ENCODE results near the gene TMEM74B. TPM values are rescaled to one million over a fixed set of nuclear protein-coding genes. Genes with fewer than 3 reads are reported as not detected.
A peak's percentile ranks its signal among the peaks of the same experiment; 100 is the strongest.
"Not testable (repeated sequence)": the region's sequence is repeated elsewhere in the genome, so short reads cannot be mapped to it uniquely, and the experiment has no call there.

Gene TMEM74B
- total RNA-seq, 1 donor from 2014 or later, result 0.26 TPM

- no peak for DNase-seq (ENCODE audit: low read depth in 2 of 2)
These were observed 3.8 kb downstream of the TMEM74B start for GRCh38 chr20:1180949-1181348.

DNA sequence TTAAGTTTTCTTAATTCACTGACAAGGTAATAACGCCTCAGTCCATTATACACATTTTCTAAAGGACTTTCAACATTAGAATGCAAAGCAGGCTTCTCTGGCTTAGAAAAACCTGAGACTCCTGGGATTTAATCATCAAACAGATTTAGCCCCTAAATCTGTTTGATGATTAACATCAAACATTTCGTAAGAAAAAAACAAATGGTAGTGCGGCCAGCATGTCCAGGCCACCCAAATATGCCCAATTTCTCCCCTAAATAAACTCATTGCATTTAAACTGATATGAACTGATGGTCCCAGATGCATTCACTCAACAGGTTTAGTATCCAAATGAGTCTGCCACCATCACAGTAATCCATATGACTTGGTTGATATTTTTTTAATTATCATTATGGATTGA, 6.2 kb downstream of the TMEM74B start:
- DNase-seq (ENCODE audit: low read depth in 2 of 2), result no peak

DNA sequence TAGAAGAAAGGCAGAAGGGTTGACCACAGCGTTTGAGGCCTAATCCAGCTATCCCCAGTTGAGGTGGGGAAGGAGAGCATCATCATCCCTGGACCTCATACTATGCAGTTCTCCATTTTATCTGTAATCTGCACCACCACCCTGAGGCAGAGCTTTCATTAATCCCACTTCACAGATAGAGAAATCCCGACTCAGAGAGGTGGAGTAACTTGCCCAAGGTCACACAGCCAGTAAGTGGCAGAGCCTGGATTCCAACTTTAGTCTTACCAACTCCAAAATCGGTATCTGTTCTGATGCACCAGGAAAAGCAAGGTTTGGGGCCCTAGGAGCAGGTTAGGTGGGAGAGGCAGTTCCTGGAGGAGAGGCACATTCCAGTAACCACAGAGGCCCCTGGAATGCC, 6.7 kb downstream of the TMEM74B start:
- no peak for DNase-seq (ENCODE audit: low read depth in 2 of 2)

DNA sequence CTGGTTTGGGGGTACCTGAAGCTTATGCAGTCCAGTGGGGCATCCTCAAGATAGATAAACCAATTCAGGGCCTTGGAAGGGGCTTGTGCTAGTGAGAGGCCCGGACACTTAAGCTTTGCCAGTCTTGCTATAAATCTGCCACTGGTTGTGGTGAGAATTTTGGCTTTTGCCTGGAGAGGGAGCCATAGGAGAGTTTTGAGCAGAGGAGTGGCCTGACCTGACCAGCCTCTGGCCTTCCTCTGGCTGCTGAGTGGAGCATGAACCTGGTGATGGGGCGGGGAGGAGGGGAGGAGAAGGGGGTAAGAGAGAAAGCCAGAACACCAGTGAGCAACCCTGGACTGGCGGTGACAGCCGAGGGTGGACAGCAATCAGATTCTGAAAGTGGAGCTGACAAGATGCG, 7.1 kb downstream of the TMEM74B start:
- DNase-seq (ENCODE audit: low read depth in 2 of 2), result no peak

GRCh38 chr20:1174787-1175186, 10.0 kb downstream of the TMEM74B start:
- no peak for DNase-seq (ENCODE audit: low read depth in 2 of 2)

DNA sequence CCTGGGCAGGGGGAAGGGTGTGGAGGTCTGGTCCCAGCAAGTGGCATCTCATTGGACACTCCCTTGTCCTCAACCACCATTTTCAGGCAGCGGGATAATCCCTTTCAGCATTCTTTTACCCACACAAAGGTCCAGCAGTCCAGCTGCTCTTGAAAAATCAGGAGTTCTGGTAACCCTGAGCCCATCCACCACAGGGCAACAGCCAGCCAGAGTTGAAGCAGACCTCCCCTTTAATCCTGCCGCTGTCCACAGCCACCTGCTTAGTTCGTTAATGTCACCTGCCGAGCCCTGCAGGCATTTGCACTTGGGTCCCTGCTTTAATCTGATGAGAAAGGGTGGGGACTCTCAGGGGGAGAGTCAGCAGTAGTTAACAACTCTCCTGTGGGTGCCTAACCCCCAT, 11.1 kb downstream of the TMEM74B start:
- no peak for DNase-seq (ENCODE audit: low read depth in 2 of 2)

GRCh38 chr20:1171461-1172093, 13.2 kb downstream of the TMEM74B start:
- peak in 1 of 2 donors; percentile 56 for DNase-seq (ENCODE audit: low read depth in 2 of 2)

DNA sequence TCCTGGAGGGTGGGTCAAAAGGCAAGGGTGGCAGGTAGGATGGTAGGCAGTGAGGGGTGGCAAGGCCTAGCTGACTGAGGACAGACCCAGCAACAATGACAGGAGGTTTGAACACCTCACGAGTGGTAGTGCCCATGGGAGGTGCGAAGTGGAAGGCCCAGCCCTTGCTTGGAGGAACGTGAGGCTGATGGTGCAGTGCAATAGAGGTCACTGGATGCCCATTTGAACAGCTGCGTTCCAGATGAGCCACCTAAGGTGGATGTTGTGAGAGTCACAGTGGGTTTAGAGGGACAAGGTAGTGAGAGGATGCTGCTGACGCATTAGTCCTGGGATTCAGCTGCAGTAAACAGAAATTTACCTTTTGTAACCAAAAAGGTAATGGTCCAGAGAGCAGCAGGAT, 15.6 kb downstream of the TMEM74B start:
- no peak for DNase-seq (ENCODE audit: low read depth in 2 of 2)

- DNase-seq (ENCODE audit: low read depth in 2 of 2), result peak in 1 of 2 donors; percentile 36
These were observed 17.6 kb downstream of the TMEM74B start for GRCh38 chr20:1166948-1167720.

- DNase-seq (ENCODE audit: low read depth in 2 of 2), result no peak
These were observed 18.8 kb downstream of the TMEM74B start for GRCh38 chr20:1165941-1166340.

DNA sequence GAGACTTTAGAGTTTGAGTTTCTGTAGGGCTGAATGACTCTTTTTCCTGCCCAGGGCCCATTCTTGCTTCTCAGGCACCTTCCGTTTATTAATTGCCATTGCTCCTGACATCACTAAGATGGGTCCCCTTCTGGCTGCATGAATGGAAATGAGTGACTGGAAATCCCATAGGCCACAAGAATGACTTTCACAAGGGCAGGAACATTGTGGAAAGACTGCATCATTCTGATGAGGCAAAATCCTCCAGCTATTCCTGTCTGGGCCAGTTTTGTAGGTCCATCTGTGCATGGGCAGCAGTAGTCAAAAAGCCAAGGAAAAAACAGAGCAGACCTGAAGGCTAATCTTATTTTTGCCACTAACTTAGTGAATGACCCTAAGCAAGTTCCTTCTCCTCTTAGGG, 19.3 kb downstream of the TMEM74B start:
- no peak for DNase-seq (ENCODE audit: low read depth in 2 of 2)

DNA sequence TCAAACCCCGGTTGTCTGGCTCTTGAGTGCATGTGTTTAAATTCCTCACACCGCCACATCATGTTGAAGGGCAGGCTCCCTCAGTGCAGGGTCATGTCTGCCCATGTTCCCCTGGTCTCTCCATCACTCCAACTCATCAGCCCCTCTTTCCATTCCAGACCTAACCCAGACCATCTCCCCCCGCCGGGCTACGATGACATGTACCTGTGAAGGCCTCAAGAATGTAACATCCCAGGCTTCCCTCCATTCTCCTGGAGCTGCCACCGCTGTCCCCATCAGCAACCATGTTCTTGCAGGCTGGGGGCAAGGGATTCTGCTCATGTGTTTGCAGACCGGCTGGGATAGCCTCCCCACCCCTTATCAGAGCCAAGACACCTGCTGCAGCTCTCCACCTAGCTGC, 19.9 kb downstream of the TMEM74B start:
- no peak for DNase-seq (ENCODE audit: low read depth in 2 of 2)

GRCh38 chr20:1163653-1164052, 21.1 kb downstream of the TMEM74B start:
- DNase-seq (ENCODE audit: low read depth in 2 of 2), result no peak

DNA sequence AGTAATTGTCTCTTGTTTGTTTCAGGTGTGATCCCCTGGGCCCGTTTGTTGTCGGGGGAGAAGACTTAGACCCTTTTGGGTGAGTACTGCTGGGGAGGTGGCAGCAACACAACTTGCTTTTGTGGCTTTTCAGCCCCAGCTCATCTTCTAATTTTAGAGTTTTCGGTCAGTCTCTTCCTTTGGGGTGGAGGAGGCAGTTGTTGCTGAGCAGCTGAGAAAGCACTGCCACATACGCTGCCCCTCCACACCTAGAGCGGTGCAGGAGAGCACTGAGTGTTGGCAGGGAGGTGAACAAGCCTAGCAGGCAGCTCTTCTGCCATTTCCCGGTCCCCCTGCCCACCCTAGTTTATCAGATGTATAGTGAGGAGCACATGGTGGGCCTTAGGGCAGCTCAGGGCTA, 21.7 kb downstream of the TMEM74B start:
- no peak for DNase-seq (ENCODE audit: low read depth in 2 of 2)

GRCh38 chr20:1160991-1161390, 23.8 kb downstream of the TMEM74B start:
- DNase-seq (ENCODE audit: low read depth in 2 of 2), result no peak

DNA sequence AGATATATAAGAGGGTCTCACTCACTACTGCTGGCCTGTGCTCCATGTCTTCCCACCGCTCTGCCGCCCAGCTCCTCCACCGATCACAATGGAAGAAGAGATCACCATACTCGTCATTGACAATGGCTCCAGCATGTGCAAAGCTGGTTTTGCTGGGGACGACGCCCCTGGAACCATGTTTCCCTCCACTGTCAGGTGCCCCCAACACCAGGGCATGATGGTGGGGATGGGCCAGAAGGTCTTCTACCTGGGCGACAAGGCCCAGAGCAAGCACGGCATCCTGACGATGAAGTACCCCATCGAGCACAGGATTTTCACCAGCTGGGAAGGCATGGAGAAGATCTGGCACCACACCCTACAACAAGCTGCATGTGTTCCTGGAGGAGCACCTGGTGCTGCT, 24.3 kb downstream of the TMEM74B start:
- no peak for DNase-seq (ENCODE audit: low read depth in 2 of 2)

DNA sequence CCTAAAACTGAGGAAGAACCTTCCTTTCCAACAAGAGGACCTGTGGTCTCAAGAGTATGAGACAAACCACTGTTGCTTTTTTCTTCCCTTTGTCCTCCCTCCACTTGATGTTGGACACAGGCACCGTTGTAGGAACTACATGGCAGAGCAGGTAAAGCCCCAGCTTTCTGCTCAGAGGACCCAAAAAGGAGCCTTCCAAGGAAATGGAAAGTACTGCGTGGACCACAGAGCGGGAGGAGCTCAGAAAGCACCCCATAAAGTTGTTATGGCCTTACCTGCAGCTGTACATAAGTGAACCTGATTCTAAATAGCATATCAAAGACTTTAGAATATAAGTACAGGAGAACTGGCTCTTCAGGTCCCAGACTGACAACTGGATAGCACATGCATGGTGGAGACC, 29.4 kb downstream of the TMEM74B start:
- no peak for DNase-seq (ENCODE audit: low read depth in 2 of 2)

DNA sequence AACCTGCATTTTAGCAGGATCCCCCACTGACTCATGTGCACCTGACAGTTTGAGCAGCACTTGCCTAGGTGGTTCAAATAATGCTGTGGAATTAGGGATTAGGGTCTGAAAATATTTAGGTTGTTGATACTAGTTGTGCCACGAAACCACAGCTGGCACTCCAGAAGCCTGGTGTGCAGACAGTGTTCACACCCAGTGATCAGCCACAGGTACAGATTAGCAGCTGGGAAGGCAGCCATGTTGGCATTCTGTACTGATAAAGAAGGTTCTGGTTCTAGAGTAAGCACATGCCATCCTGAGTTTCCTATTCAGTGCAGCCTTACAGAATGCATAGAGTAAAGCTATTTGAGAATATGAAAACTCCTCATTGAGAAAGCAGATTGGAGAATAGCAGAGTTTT, 30.1 kb downstream of the TMEM74B start:
- DNase-seq (ENCODE audit: low read depth in 2 of 2), result no peak

GRCh38 chr20:1154226-1154625, 30.6 kb downstream of the TMEM74B start:
- no peak for DNase-seq (ENCODE audit: low read depth in 2 of 2)

DNA sequence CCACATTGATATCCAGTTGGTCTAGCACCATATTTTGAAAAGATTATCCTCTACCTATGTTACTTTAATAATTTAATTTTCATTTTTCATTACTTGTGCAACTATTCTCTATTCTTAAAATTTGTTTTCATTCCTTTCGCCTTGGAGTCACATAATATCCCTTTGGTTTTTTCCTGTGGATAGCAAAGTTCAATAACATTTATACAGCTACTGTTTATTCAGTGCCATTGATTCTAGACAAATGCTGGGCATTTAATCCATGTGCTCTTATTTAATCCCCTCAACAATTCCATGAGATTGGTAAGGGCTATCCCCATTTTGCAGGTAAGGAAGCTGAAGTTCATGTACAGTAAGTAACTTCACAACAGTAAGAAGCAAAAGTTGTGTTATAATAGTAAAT, 33.8 kb downstream of the TMEM74B start:
- no peak for DNase-seq (ENCODE audit: low read depth in 2 of 2)

DNA sequence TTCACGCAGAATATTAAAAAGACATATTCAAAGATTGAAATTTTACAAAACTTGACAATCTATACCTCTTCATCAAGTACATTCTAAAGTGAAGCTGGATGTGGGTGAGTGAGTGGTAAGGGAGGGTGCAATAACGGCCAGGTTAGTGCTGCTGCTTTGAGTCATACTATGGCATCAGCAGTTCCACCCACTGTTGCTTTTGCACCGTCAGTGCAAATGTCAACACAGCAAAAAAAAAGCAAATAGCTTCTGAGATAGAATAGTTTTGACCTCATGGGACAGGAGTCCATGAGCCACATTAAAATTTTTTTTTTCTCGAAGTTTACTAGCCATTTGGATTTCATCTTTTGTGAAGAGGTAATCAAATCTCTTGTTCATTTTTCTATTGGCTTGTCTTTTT, 34.6 kb downstream of the TMEM74B start:
- DNase-seq (ENCODE audit: low read depth in 2 of 2), result no peak

DNA sequence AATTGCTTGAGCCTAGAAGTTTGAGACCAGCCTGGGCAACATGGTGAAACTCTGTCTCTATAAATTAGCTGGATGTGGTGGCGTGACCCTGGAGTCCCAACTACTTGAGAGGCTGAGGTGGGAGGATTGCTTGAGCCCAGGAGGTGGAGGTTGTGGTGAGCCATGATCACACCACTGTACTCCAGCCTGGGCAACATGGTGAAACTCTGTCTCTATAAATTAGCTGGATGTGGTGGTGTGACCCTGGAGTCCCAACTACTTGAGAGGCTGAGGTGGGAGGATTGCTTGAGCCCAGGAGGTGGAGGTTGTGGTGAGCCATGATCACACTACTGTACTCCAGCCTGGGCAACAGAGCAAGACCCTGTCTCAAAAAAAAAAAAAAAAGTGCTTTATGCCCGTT, 35.0 kb downstream of the TMEM74B start:
- DNase-seq (ENCODE audit: low read depth in 2 of 2), result not testable (repeated sequence)

- DNase-seq (ENCODE audit: low read depth in 2 of 2), result no peak
These were observed 37.8 kb downstream of the TMEM74B start for GRCh38 chr20:1146957-1147356.

All from dermis microvascular lymphatic vessel endothelial cell (primary cell).